ENCODE results near the gene CADPS2. TPM values are rescaled to one million over a fixed set of nuclear protein-coding genes. Genes with fewer than 3 reads are reported as not detected.
A peak's percentile ranks its signal among the peaks of the same experiment; 100 is the strongest.

Gene CADPS2
- total and polyA plus RNA-seq, 2 donors (not counting 1 experiment from before 2014, with no cell fraction given): 11.5 to 32.2 TPM

DNA sequence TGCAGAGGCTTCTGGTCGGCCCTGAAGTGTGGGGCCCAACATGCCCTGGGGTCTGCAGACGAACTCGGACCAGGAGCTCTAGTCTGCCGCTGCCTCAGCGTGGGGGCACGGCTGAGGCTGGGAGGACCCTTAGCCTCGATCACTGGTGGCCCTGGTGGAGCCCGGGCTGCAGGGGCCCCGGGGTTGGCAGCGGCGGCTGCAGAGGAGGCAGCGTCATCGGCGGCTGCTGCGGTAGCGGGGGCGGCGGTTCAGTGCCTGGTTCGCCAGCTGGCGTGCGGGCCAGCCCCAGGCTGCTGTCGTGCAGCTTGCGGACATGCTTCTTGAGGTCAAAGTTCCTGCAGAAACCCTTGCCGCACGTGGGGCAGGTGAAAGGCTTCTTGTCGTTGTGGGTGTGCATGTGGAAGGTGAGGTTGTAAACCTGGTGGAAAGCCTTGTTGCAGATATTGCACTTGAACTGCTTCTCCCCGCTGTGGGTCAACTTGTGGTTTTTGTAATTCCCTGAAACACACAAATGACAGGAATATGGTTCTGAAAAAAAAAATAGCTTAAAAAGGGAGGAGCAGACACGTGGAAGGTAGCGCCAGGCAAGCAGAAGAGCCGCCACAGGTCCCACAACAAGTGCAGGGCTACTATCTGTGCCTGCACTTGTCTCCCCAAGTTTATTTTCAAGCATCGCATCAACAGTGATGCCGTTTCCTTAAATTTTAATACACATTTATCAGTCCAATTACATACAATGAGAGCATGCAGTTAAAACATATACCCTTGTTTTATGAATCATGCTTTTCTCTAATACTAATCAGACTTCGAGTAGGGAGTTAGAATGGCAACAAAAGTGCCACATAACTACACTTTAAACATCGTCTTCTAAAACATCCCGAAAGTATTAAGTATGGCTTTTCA, 584.2 kb downstream of the CADPS2 start:
- Histone ChIP-seq H3K27ac (ENCODE audit: insufficient read depth, low read length) (no peak overlapping the region), H2AFZ (ENCODE audit: low read length) (no peak overlapping the region), H3K79me2 (ENCODE audit: control insufficient read depth, insufficient read depth, low read length) (no peaks in the 10 kb centered on the region), H3K27me3 (ENCODE audit: control insufficient read depth, insufficient read depth, low read length) (peaks cover 82% of the 10 kb centered on the region), H4K20me1 (ENCODE audit: control insufficient read depth, extremely low read depth, insufficient read depth, low read length) (no peaks in the 10 kb centered on the region), H3K36me3 (ENCODE audit: control insufficient read depth, insufficient read depth, low read length) (no peaks in the 10 kb centered on the region), H3K4me1 (ENCODE audit: control insufficient read depth, extremely low read depth, insufficient read depth, low read length) (no peaks in the 10 kb centered on the region), H3K4me2 (ENCODE audit: extremely low read depth, insufficient read depth, low read length) (no peak overlapping the region), H3K9ac (ENCODE audit: insufficient read depth, low read length) (no peak overlapping the region), H3K9me3 (ENCODE audit: control insufficient read depth, insufficient read depth, low read depth, low read length) (no peaks in the 10 kb centered on the region), H3K4me3 (replicated peaks in 1 of 4; ENCODE audit: control extremely low read depth in 1 of 4, insufficient read depth in 1 of 4, low read depth in 3 of 4, low read length in 4 of 4) (no peak overlapping the region)
- no peak for DNase-seq (ENCODE audit: low read depth in 2 of 2)
- TF ChIP-seq EZH2 (IDR thresholded peaks at IDR 0.05; ENCODE audit: low read length, missing control alignments) (peak; percentile 85), CTCF (conservative IDR thresholded peaks at IDR 0.05 in 1 of 2, IDR thresholded peaks at IDR 0.05 in 1 of 2; ENCODE audit: low read depth in 1 of 2, low read length in 2 of 2) (no peak)

GRCh38 chr7:122300956-122301833, 585.1 kb downstream of the CADPS2 start:
- H3K36me3 ChIP-seq (ENCODE audit: control insufficient read depth, insufficient read depth, low read length): no peaks in the 10 kb centered on the region
- no peaks in the 10 kb centered on the region for H3K79me2 ChIP-seq (ENCODE audit: control insufficient read depth, insufficient read depth, low read length)
- no peaks in the 10 kb centered on the region for H3K4me1 ChIP-seq (ENCODE audit: control insufficient read depth, extremely low read depth, insufficient read depth, low read length)
- TF ChIP-seq CTCF (conservative IDR thresholded peaks at IDR 0.05 in 1 of 2, IDR thresholded peaks at IDR 0.05 in 1 of 2; ENCODE audit: low read depth in 1 of 2, low read length in 2 of 2) (no peak), EZH2 (IDR thresholded peaks at IDR 0.05; ENCODE audit: low read length, missing control alignments) (peak; percentile 79)
- H4K20me1 ChIP-seq (ENCODE audit: control insufficient read depth, extremely low read depth, insufficient read depth, low read length): no peaks in the 10 kb centered on the region
- H3K4me3 ChIP-seq (replicated peaks in 1 of 4; ENCODE audit: control extremely low read depth in 1 of 4, insufficient read depth in 1 of 4, low read depth in 3 of 4, low read length in 4 of 4): no peak overlapping the region
- no peak overlapping the region for H2AFZ ChIP-seq (ENCODE audit: low read length)
- no peak overlapping the region for H3K4me2 ChIP-seq (ENCODE audit: extremely low read depth, insufficient read depth, low read length)
- no peaks in the 10 kb centered on the region for H3K9me3 ChIP-seq (ENCODE audit: control insufficient read depth, insufficient read depth, low read depth, low read length)
- H3K27ac ChIP-seq (ENCODE audit: insufficient read depth, low read length): no peak overlapping the region
- no peak overlapping the region for H3K9ac ChIP-seq (ENCODE audit: insufficient read depth, low read length)
- peaks cover 73% of the 10 kb centered on the region for H3K27me3 ChIP-seq (ENCODE audit: control insufficient read depth, insufficient read depth, low read length)
- no peak for DNase-seq (ENCODE audit: low read depth in 2 of 2)
